Astrocyte (in vitro differentiated cells and primary cell): ENCODE data around the gene F7. TPM values are rescaled to one million over a fixed set of nuclear protein-coding genes. Genes with fewer than 3 reads are reported as not detected.

Experiments
- DNase-seq: peaks from one replicate; pipeline ENCODE4 v3.0.0-alpha.2; 2010; ENCODE audit warnings: low read depth
- FAIRE-seq: peaks from 2 replicates; lab custom pipeline; 2011; peaks lifted over from hg19 to GRCh38; lab: Jason Lieb, UNC
- H2AFZ ChIP-seq: 2 replicates; pipeline ENCODE4 v1.6.0; 2012; ENCODE audit warnings: low read depth, low read length, inconsistent platforms
- H3K27ac ChIP-seq: 2 replicates; pipeline ENCODE4 v1.5.1; 2011; ENCODE audit warnings: low read depth, low read length, inconsistent platforms
- H3K27me3 ChIP-seq: 2 replicates; pipeline ENCODE4 v1.6.0; 2011; ENCODE audit warnings: low read length, inconsistent platforms; ENCODE audit not compliant: insufficient read depth
- H3K36me3 ChIP-seq: 2 replicates; pipeline ENCODE4 v1.5.1; 2011; ENCODE audit warnings: low read length, inconsistent platforms; ENCODE audit not compliant: insufficient read depth
- H3K4me1 ChIP-seq: 2 replicates; pipeline ENCODE4 v1.5.1; 2011; ENCODE audit warnings: low read length, inconsistent platforms; ENCODE audit not compliant: insufficient read depth
- H3K4me2 ChIP-seq: 2 replicates; pipeline ENCODE4 v1.6.0; 2012; ENCODE audit warnings: low read length, inconsistent platforms
- H3K4me3 ChIP-seq: 2 replicates; pipeline ENCODE4 v1.5.1; 2011; ENCODE audit warnings: low read depth, mild to moderate bottlenecking, low read length, inconsistent platforms; ENCODE audit not compliant: insufficient read depth
- H3K79me2 ChIP-seq: 2 replicates; pipeline ENCODE4 v1.6.0; 2012; ENCODE audit warnings: mild to moderate bottlenecking, low read length, inconsistent platforms; ENCODE audit not compliant: insufficient read depth
- H3K9ac ChIP-seq: 2 replicates; pipeline ENCODE4 v1.6.0; 2012; ENCODE audit warnings: mild to moderate bottlenecking, low read length, inconsistent platforms
- H3K9me3 ChIP-seq: 2 replicates; pipeline ENCODE4 v1.5.1; 2012; ENCODE audit warnings: low read depth, mild to moderate bottlenecking, low read length, inconsistent platforms; ENCODE audit not compliant: insufficient read depth
- H4K20me1 ChIP-seq: 2 replicates; pipeline ENCODE4 v1.6.0; 2012; ENCODE audit warnings: low read length, inconsistent platforms; ENCODE audit not compliant: insufficient read depth
- H3K27ac Mint-ChIP-seq: one replicate; pipeline ENCODE4 v1.8.0; 2021; ENCODE audit warnings: mild to moderate bottlenecking, mixed read lengths; ENCODE audit not compliant: unreplicated experiment
- H3K27me3 Mint-ChIP-seq: one replicate; pipeline ENCODE4 v1.8.0; 2021; ENCODE audit warnings: low read depth, mixed read lengths; ENCODE audit not compliant: unreplicated experiment
- H3K36me3 Mint-ChIP-seq: one replicate; pipeline ENCODE4 v1.8.0; 2021; ENCODE audit warnings: low read depth, mixed read lengths; ENCODE audit not compliant: unreplicated experiment
- H3K4me1 Mint-ChIP-seq: one replicate; pipeline ENCODE4 v1.8.0; 2021; ENCODE audit warnings: low read depth, mixed read lengths; ENCODE audit not compliant: unreplicated experiment
- H3K4me3 Mint-ChIP-seq: one replicate; pipeline ENCODE4 v1.8.0; 2021; ENCODE audit warnings: mild to moderate bottlenecking, moderate library complexity, mixed read lengths; ENCODE audit not compliant: unreplicated experiment
- H3K9me3 Mint-ChIP-seq: one replicate; pipeline ENCODE4 v1.8.0; 2021; ENCODE audit warnings: mild to moderate bottlenecking, mixed read lengths; ENCODE audit not compliant: unreplicated experiment
- CTCF ChIP-seq: IDR thresholded peaks from 2 replicates; pipeline ENCODE4 v1.5.1; 2011; ENCODE audit warnings: low read depth, mild to moderate bottlenecking, inconsistent platforms, low read length, moderate library complexity; ENCODE audit not compliant: insufficient read depth
- EZH2 ChIP-seq: IDR thresholded peaks from 2 replicates; pipeline ENCODE4 v1.6.1; 2012; ENCODE audit warnings: mild to moderate bottlenecking, low read length, inconsistent platforms; ENCODE audit not compliant: insufficient read depth
- total RNA-seq: library from RNA; stranded (reverse); gene quantifications from 2 replicates; pipeline ENCODE4 v1.2.1, GENCODE V29; 2021

F7 gene
- total RNA-seq, 1 donor from 2014 or later: not detected

GRCh38 chr13:113167155-113167554, 61.6 kb downstream of the F7 start:
- H2AFZ ChIP-seq: no peak overlapping the region
- Mint-ChIP-seq H3K4me3 (no peak overlapping the region), H3K9me3 (peaks cover 2% of the 10 kb centered on the region), H3K36me3 (peaks cover 16% of the 10 kb centered on the region), H3K4me1 (peaks cover 3% of the 10 kb centered on the region), H3K27me3 (peaks cover 8% of the 10 kb centered on the region), H3K27ac (no peak overlapping the region)
- no peaks in the 10 kb centered on the region for H3K27me3 ChIP-seq
- no peak for TF ChIP-seq EZH2
- TF ChIP-seq CTCF: no peak
- no peaks in the 10 kb centered on the region for H3K4me1 ChIP-seq
- FAIRE-seq (no peak), DNase-seq (no peak)
- H3K27ac ChIP-seq: no peak overlapping the region
- H3K9ac ChIP-seq: no peak overlapping the region
- no peak overlapping the region for H3K4me3 ChIP-seq
- H3K36me3 ChIP-seq: peaks cover 5% of the 10 kb centered on the region
- no peaks in the 10 kb centered on the region for H3K79me2 ChIP-seq
- no peaks in the 10 kb centered on the region for H3K9me3 ChIP-seq
- H3K4me2 ChIP-seq: no peak overlapping the region
- no peaks in the 10 kb centered on the region for H4K20me1 ChIP-seq

- H3K4me3 Mint-ChIP-seq: no peak overlapping the region
- H3K4me1 ChIP-seq: no peaks in the 10 kb centered on the region
- no peak overlapping the region for H3K4me2 ChIP-seq
- peaks cover 3% of the 10 kb centered on the region for H3K4me1 Mint-ChIP-seq
- H3K27me3 ChIP-seq: no peaks in the 10 kb centered on the region
- H3K4me3 ChIP-seq: no peak overlapping the region
- no peak overlapping the region for H3K27ac Mint-ChIP-seq
- H3K36me3 Mint-ChIP-seq: peaks cover 16% of the 10 kb centered on the region
- DNase-seq (no peak), FAIRE-seq (no peak)
- H3K9ac ChIP-seq: no peak overlapping the region
- no peak for TF ChIP-seq CTCF
- H3K9me3 Mint-ChIP-seq: peaks cover 2% of the 10 kb centered on the region
- no peaks in the 10 kb centered on the region for H4K20me1 ChIP-seq
- H3K9me3 ChIP-seq: no peaks in the 10 kb centered on the region
- H2AFZ ChIP-seq: no peak overlapping the region
- H3K79me2 ChIP-seq: no peaks in the 10 kb centered on the region
- no peak overlapping the region for H3K27ac ChIP-seq
- H3K36me3 ChIP-seq: peaks cover 5% of the 10 kb centered on the region
- peaks cover 8% of the 10 kb centered on the region for H3K27me3 Mint-ChIP-seq
These were observed 62.0 kb downstream of the F7 start for GRCh38 chr13:113167575-113167974.

GRCh38 chr13:113168211-113168610, 62.6 kb downstream of the F7 start:
- no peaks in the 10 kb centered on the region for H4K20me1 ChIP-seq
- Mint-ChIP-seq H3K4me1 (peaks cover 3% of the 10 kb centered on the region), H3K9me3 (peaks cover 2% of the 10 kb centered on the region), H3K4me3 (no peak overlapping the region), H3K36me3 (peaks cover 19% of the 10 kb centered on the region), H3K27ac (no peak overlapping the region), H3K27me3 (peaks cover 5% of the 10 kb centered on the region)
- H3K27me3 ChIP-seq: no peaks in the 10 kb centered on the region
- DNase-seq (no peak), FAIRE-seq (no peak)
- no peaks in the 10 kb centered on the region for H3K79me2 ChIP-seq
- H3K4me1 ChIP-seq: no peaks in the 10 kb centered on the region
- no peak overlapping the region for H3K4me3 ChIP-seq
- no peak overlapping the region for H3K9ac ChIP-seq
- no peak overlapping the region for H3K4me2 ChIP-seq
- no peaks in the 10 kb centered on the region for H3K9me3 ChIP-seq
- no peak for TF ChIP-seq EZH2
- no peak for TF ChIP-seq CTCF
- H3K36me3 ChIP-seq: peaks cover 5% of the 10 kb centered on the region
- H2AFZ ChIP-seq: no peak overlapping the region
- H3K27ac ChIP-seq: no peak overlapping the region
